Chondrocyte (in vitro differentiated cells): ENCODE data around the gene PPP2R2D. TPM values are rescaled to one million over a fixed set of nuclear protein-coding genes. Genes with fewer than 3 reads are reported as not detected.
A peak's percentile ranks its signal among the peaks of the same experiment; 100 is the strongest.

Experiments
- DNase-seq: peaks from one replicate; pipeline ENCODE4 v3.0.0; 2021; ENCODE audit warnings: mixed read lengths, low spot score
- H3K27ac Mint-ChIP-seq: one replicate; pipeline ENCODE4 v1.8.0; 2021; ENCODE audit warnings: mild to moderate bottlenecking, moderate library complexity, mixed read lengths; ENCODE audit not compliant: unreplicated experiment
- H3K27me3 Mint-ChIP-seq: 2 replicates; pipeline ENCODE4 v1.8.0; 2021; ENCODE audit warnings: low read depth, mixed read lengths
- H3K36me3 Mint-ChIP-seq: 2 replicates; pipeline ENCODE4 v1.8.0; 2021; ENCODE audit warnings: low read depth, mixed read lengths
- H3K4me1 Mint-ChIP-seq: 2 replicates; pipeline ENCODE4 v1.8.0; 2021; ENCODE audit warnings: low read depth, mild to moderate bottlenecking, mixed read lengths
- H3K4me3 Mint-ChIP-seq: one replicate; pipeline ENCODE4 v1.8.0; 2021; ENCODE audit warnings: mild to moderate bottlenecking, moderate library complexity, mixed read lengths; ENCODE audit not compliant: unreplicated experiment
- H3K9me3 Mint-ChIP-seq: 2 replicates; pipeline ENCODE4 v1.8.0; 2021; ENCODE audit warnings: low read depth, mixed read lengths
- CTCF ChIP-seq: fragments of 200-600 bp; sonication (generic); IDR thresholded peaks from 2 replicates; pipeline ENCODE4 v1.5.0; 2021; ENCODE audit warnings: antibody characterized with exemption, mild to moderate bottlenecking, moderate library complexity
- total RNA-seq: library from RNA; stranded (reverse); gene quantifications from 3 replicates; pipeline ENCODE4 v1.2.1, GENCODE V29; 2021

The PPP2R2D gene
- total RNA-seq, 1 donor from 2014 or later, result 24.3 TPM

GRCh38 chr10:131925716-131926115 is 24.9 kb downstream of the PPP2R2D start:
- DNase-seq, result no peak
- TF ChIP-seq CTCF, result no peak
- Mint-ChIP-seq H3K27me3 (no peaks in the 10 kb centered on the region), H3K4me3 (no peak overlapping the region), H3K36me3 (peaks cover 3% of the 10 kb centered on the region), H3K27ac (no peak overlapping the region), H3K4me1 (peaks cover 55% of the 10 kb centered on the region), H3K9me3 (peaks cover 7% of the 10 kb centered on the region)

GRCh38 chr10:131926253-131926652 is 25.4 kb downstream of the PPP2R2D start:
- no peak for DNase-seq
- Mint-ChIP-seq H3K27ac (no peak overlapping the region), H3K4me1 (peaks cover 55% of the 10 kb centered on the region), H3K4me3 (no peak overlapping the region), H3K27me3 (no peaks in the 10 kb centered on the region), H3K36me3 (peaks cover 3% of the 10 kb centered on the region), H3K9me3 (peaks cover 7% of the 10 kb centered on the region)
- TF ChIP-seq CTCF, result no peak

- Mint-ChIP-seq H3K4me1 (peaks cover 60% of the 10 kb centered on the region), H3K36me3 (peaks cover 3% of the 10 kb centered on the region), H3K27me3 (no peaks in the 10 kb centered on the region), H3K9me3 (peaks cover 7% of the 10 kb centered on the region), H3K4me3 (no peak overlapping the region), H3K27ac (peak overlapping the region; percentile 76)
- no peak for TF ChIP-seq CTCF
- DNase-seq, result no peak
Measured at GRCh38 chr10:131926743-131927595, 26.2 kb downstream of the PPP2R2D start.

GRCh38 chr10:131928248-131929095 is 27.7 kb downstream of the PPP2R2D start:
- no peak for DNase-seq
- Mint-ChIP-seq H3K9me3 (peaks cover 7% of the 10 kb centered on the region), H3K36me3 (peaks cover 3% of the 10 kb centered on the region), H3K4me1 (peaks cover 68% of the 10 kb centered on the region), H3K27ac (peak overlapping the region; percentile 98), H3K4me3 (peak overlapping the region; percentile 49), H3K27me3 (no peaks in the 10 kb centered on the region)
- TF ChIP-seq CTCF, result no peak

GRCh38 chr10:131929122-131929845 is 28.5 kb downstream of the PPP2R2D start:
- Mint-ChIP-seq H3K27ac (peak overlapping the region; percentile 98), H3K4me3 (peak overlapping the region; percentile 49), H3K36me3 (peaks cover 3% of the 10 kb centered on the region), H3K27me3 (no peaks in the 10 kb centered on the region), H3K4me1 (peaks cover 73% of the 10 kb centered on the region), H3K9me3 (peaks cover 7% of the 10 kb centered on the region)
- TF ChIP-seq CTCF, result peak; percentile 50
- DNase-seq, result no peak
